WI38 (cell line): Measurements from ENCODE around the gene SELENBP1.

ENCODE experiments used
- H3K4me3 ChIP-seq: 2 replicates; pipeline ENCODE4 v1.5.1; 2011; ENCODE audit warnings: low read depth, mild to moderate bottlenecking, control low read depth, low read length
- CTCF ChIP-seq: IDR thresholded peaks from 2 replicates; pipeline ENCODE4 v1.5.1; 2012; ENCODE audit warnings: low read depth, mild to moderate bottlenecking, control low read depth, low read length

The SELENBP1 gene

GRCh38 chr1:151315565-151316235, 56.8 kb downstream of the SELENBP1 start:
- no peak for TF ChIP-seq CTCF
- H3K4me3 ChIP-seq: no peak overlapping the region
